Medulla oblongata (tissue), 1 donor: ENCODE data around the gene MARVELD3.
"Not testable (repeated sequence)": the region's sequence is repeated elsewhere in the genome, so short reads cannot be mapped to it uniquely, and the experiment has no call there.

ENCODE experiments used
- DNase-seq: peaks from one replicate; pipeline ENCODE4 v3.0.0-alpha.2; 2015; ENCODE audit errors: extremely low spot score

The MARVELD3 gene, protein sequence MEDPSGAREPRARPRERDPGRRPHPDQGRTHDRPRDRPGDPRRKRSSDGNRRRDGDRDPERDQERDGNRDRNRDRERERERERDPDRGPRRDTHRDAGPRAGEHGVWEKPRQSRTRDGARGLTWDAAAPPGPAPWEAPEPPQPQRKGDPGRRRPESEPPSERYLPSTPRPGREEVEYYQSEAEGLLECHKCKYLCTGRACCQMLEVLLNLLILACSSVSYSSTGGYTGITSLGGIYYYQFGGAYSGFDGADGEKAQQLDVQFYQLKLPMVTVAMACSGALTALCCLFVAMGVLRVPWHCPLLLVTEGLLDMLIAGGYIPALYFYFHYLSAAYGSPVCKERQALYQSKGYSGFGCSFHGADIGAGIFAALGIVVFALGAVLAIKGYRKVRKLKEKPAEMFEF

DNA sequence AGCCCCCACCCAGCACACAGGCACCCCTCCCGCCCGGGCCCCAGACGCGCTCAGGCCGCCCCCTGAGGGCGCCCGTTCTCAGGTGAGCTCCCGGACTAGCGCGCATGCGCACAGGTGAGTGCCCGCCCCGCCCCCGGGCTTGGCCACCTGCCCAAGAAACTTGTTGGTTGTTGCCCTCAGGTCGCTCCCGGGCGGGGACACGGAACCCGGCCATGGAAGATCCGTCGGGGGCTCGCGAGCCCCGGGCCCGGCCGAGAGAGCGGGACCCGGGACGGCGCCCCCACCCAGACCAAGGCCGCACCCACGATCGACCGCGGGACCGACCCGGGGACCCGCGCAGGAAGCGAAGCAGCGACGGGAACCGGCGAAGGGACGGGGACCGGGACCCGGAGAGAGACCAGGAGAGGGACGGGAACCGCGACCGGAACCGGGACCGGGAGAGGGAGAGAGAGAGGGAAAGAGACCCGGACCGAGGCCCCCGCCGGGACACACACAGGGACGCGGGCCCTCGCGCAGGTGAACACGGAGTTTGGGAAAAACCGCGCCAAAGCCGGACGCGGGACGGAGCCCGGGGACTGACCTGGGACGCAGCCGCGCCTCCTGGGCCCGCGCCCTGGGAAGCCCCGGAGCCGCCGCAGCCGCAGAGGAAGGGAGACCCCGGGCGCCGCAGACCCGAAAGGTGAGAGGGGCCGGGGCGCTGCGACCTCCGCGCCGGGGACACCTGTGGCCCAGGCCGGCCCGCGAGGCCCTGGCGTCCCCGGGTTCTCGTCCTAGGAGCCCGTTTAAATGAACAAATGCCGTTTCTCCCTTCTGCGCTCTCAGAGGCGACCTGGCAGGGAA lies at the start of gene MARVELD3:
Gene MARVELD3 (plus strand): TSS at position 167 of the 840 bp plus-strand sequence. CDS start 46 bp downstream, at position 213.
- DNase-seq: no peak

DNA sequence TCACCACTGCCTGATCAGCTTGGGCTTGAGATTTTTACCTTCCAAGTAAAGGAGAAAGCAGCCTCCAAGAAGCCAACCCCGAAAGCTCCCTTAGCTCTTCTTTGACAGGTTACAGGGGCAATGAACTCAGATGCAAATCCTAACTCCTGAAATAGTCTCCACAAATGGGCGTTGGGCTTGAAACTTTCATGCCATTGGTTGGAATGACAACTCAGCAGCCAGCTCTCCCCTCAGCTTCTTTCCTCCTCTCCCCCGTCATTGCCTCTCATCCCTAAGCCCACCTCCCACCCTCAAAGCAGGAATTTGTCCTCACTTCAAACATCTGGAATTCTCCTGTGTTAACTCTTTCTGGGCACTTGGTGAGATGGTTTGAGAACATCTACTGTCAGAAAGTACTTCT lies 49.0 kb upstream of the MARVELD3 start, which contains the start of gene TAT:
Gene TAT (minus strand): TSS at position 122 of the 400 bp plus-strand sequence. CDS start 677 bp downstream, outside the sequence.
- no peak for DNase-seq

DNA sequence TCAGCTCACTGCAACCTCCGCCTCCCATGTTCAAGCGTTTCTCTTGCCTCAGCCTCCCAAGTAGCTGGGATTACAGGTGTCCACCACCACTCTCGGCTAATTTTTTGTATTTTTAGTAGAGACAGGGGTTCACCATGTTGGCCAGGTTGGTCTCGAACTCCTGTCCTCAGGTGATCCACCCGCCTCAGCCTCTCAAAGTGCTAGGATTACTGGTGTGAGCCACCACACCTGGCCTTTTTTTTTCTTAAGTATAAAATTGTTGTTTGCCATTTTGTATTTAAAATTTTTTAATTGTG lies 43.5 kb upstream of the MARVELD3 start:
- not testable (repeated sequence) for DNase-seq

DNA sequence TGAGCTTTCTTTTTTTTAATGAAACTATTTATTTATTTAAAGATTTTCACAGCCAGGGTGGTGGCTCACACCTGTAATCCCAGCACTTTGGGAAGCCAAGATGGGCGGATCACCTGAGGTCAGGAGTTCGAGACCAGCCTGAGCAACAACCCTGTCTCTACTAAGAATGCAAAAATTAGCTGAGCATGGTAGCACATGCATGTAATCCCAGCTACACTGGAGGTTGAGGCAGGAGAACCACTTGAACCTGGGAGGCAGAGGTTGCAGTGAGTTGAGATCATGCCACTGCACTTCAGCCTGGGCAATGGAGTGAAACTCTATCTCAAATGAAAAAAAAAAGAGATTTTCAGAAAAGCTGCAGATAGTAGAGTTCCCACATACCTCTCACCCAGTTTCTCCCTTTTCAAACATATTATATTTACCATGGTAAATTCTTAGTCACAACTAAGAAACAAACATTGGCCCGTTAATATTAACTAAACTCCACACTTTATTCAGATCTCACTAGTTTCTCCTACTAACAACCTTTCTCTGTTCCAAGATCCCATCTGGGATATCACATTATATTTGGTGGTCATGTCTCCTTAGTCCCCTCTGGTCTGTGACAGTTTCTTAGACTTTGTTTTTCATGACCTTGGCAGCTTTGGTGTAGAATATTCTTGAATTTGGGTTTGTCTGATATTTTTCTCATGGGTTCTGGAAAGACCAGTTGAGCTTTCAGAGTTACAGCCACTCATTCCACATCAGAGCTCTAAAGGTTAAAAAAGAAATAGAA lies 41.3 kb upstream of the MARVELD3 start:
- no peak for DNase-seq

DNA sequence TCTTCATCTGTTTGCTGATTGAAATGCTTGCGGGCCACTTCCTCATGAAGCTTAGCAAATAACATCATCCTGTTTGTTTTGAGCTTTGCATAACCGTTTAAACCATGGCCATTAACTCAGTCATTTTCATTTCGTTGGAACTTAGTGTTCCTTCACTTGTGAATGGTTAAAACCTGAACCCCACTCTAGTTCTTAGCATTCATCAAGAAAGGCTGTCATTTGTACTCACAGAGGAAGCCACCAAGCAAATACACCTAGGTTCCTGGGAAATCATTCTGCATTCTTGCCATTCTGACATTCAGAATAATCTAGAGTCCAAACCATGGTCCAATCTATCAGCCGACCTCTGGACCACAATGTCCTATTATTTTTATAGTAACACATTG lies 40.7 kb upstream of the MARVELD3 start:
- DNase-seq: no peak

DNA sequence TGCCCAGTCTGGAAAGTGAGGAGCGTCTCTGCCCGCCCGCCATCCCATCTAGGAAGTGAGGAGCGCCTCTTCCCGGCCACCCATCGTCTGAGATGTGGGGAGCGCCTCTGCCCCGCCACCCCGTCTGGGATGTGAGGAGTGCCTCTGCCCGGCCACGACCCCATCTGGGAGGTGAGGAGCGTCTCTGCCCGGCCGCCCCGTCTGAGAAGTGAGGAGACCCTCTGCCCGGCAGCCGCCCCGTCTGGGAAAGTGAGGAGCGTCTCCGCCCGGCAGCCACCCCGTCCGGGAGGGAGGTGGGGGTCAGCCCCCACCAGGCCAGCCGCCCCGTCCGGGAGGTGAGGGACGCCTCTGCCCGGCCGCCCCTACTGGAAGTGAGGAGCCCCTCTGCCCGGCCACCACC lies 36.6 kb upstream of the MARVELD3 start:
- DNase-seq: not testable (repeated sequence)

DNA sequence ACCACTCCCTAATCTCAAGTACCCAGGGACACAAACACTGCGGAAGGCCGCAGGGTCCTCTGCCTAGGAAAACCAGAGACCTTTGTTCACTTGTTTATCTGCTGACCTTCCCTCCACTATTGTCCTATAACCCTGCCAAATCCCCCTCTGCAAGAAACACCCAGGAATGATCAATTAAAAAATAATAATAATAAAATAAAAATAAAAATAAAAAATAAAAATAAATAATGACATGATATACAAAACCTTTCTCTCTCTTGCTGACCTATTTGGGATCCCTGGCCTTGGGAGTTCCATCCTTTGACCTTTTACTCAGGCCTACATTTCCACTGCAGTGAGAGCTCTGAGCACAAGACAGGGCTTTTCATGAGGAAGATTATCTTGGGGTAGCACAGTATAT lies 35.9 kb upstream of the MARVELD3 start:
- DNase-seq: not testable (repeated sequence)

DNA sequence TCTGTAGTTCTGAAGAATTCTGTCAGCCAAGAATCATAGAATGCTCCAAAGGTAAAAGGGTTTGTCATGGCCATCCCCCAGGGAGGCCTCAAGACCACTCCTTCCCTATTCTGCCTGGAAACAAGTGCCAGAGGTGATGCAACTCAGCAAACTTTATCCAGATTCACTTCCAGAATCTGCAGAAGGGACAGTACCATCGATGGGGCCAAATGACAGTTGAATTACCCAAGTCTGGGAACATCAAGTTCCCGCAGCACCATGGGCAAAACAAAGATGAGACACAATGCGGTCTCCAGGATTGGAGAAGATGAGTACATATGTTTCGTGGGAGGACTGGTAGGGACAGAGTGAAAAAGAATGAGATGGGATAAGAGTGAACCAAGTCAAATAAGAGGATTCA lies 35.4 kb upstream of the MARVELD3 start:
- DNase-seq: no peak

DNA sequence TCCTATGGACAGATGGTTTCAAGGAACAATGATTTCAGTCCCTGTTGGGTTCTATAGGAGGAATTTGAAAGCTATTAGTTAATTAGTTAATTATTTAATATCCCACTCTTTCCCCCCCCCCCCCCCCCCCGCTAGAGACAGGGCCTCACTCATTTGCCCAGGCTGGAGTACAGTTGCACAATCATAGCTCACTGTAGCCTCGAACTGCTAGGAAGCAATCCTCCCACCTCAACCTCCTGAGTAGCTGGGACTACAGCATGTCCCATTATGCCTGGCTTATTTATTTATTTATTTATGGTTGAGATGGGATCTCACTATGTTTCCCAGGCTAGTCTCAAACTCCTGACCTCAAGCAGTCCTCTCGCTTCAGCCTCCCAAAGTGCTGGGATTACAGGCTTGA lies 34.1 kb upstream of the MARVELD3 start:
- DNase-seq: no peak

DNA sequence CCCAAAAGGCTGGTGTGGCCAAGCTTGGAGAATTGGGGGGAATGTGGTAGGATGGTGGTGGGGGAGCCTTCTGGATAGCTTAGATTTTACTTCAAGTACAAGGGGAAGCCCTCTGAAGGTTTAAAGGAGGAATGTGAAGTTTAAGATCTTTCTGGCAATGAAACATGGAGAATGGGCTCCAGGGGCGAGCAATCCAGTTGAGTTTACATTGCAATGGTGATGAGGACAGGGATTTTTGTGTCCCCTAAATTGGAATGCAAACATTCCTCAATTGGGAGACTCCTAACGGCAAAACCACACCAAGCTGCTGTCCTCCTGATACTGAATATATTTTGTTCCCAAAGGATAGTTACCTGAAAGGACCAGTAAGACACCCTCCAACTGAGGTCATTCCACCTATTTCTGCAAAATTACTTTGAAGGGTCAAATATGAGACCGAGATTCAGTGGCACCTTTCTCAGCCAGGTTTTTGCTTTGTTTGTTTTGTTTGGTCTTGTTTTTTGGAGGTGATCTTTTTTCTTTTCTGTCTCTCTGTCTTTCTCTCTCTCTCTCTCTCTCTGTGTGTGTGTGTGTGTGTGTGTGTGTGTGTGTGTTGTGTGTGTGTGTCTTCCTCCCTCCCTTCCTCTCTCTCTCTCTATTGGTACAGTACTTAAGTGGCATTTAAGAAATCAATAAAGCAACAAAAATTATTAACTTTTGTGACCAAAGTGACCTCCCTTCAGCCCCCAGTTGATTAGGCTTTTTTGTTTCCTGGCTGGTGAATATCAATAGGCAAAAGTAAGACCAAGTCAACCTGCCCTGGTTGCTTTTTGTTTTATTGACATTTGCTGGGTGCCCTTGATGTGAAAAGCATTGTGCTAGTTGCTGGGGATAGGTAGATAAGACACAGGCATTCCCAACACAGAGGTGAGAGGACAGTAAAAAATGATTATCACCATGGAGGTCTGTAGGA lies 32.7 kb upstream of the MARVELD3 start:
- no peak for DNase-seq

DNA sequence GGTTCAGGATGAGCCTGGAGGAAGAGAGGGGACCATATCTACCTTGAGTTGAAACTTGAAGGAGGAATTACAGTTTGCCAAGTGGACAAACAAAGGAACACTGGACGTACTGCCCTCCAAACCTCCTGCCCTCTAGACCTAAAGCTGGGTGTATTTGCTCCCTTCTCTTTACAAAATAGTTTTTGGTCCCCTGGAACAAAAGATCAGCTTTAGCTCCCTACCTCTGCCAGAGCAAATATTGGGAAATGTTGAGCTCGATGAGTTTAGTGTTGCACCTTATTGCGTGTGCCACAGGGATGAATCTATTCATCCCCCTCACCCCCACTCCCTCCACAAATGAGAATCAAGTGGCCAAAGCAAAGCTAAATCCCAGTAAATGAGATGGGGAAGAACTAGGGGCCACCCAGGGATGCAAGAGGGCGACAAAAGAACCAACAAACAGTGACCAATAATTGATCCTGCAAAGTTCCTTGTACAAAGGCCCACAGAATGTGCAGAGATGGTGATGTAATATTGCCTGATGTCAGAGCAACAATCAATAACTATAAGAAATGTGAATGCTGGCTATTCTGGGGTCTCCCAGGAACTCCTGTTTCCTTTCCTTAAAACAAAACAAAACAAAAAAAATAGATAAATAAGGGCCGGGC lies 31.9 kb upstream of the MARVELD3 start:
- no peak for DNase-seq

DNA sequence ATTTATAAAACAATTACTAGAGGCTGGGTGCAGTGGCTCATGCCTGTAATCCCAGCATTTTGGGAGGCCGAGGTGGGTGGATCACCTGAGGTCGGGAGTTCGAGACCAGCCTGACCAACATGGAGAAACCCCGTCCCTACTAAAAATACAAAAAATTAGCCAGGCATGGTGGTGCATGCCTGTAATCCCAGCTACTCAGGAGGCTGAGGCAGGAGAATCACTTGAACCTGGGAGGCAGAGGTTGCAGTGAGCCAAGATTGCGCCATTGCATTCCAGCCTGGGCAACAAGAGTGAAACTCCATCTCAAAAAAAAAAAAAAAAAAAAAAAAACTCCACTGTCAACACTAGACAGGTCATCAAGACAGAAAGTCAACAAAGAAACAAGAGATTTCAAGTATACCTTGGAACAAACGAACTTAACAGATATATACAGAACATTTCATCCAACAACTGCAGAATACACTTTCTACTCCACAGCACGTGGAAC lies 30.6 kb upstream of the MARVELD3 start:
- not testable (repeated sequence) for DNase-seq

DNA sequence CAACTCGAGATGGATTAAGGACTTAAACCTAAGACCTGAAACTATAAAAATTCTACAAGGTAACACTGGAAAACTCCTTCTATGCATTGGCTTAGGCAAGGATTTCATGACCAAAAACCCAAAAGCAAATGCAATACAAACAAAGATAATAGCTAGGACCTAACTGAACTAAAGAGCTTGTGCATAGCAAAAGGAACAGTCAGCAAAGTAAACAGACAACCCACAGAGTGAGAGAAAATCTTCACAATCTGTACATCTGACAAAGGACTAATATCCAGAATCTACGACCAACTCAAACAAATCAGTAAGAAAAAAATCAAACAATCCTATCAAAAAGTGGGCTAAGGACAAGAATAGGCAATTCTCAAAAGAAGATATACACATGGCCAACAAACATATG lies 27.6 kb upstream of the MARVELD3 start:
- not testable (repeated sequence) for DNase-seq

DNA sequence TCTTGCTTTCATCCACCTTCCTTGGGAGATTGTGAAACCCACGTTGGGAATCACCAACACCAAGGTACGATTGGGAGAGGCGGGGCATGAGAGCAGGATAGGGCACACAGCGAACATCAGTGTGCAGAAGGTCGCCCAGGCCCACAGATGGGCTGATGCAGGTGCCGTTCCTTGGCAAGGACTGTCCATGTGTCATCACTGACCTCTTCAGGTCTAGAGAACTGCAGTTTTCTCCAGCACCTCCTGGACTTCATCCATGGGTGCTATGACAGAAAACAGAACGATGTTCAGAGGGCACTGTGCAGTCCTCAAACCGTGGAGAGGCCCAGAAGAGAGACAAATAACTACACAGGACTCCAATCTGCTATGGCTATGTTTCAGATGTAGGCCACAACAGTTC lies 25.2 kb upstream of the MARVELD3 start:
- DNase-seq: peak; percentile 28

DNA sequence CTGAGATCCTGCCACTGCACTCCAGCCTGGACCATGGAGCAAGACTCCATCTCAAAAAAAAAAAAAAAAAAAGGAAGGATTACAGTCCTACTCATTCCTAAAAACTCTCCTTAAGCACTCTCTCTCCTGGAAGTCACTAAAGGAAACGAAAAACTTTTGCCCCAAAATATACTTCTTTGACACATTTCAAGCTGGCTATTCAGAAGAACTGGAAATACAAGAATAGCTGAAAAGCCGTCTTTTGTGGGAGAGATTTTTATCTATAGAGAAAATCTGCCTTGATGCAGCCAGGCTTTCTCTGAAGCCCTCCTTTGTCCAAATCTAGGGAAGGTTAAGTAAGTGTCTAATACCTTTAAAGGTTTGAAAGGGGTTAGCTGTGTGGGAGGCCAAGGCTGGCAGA lies 16.9 kb upstream of the MARVELD3 start:
- DNase-seq: no peak

DNA sequence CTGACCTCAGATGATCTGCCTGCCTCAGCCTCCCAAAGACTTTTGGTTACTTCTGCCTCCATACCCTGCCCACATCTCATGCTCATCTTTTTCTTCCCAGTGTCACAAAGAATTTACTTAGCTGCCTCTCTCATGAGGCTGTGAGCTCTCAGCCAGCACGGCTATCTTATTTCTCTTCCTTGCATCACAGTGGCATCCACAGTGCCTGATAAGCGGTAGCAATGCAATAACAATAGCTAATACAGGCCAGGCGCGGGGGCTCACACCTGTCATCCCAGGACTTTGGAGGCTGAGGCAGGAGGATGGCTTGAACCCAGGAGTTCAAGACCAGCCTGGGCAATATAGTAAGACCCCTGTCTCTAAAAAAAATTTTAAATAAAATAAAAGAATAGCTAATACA lies 15.5 kb upstream of the MARVELD3 start:
- no peak for DNase-seq

DNA sequence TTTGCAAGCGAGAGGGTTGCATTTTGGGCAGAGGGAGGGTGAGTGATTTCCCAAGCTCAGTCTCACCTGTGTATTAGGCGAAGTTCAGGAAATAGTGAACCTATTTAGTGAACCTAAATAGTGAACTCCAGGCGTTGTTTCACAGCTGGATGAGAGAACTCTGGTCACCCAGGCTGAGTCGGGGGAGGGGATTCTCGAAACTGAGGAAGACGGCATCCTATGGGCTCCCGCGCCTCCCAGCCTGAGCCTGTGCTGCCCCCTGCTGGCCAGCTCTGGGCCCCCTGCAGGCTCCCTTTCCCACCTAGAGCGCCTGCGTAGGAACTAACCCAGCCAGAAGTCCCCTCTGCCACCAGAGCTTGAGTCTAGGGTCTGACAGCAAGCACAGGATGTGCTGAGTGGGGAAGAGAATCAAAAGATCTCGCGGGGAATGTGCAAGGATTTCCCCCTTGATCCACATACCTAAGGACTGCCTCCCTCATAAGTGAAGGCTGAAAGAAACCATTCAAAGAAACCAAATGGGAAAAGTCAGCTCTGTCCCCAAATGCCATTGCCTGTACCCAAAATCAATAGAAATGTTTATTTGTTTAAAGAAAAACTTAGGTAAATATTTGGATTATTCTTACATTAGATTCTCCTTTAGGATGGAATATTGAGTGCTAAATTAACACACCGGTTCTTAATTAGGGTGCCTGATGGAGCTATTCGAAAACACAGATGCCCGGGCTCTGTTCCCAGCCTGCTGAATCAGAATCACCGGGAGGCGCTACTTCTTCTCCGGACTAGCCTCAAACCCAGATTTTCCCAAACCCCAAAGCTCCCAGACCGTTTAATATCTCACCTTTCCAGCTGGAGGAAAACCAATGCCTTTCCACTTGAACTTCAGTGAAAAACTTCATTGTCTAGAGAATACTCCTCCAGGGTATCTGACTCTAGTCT lies 14.8 kb upstream of the MARVELD3 start:
- peak; percentile 67 for DNase-seq

DNA sequence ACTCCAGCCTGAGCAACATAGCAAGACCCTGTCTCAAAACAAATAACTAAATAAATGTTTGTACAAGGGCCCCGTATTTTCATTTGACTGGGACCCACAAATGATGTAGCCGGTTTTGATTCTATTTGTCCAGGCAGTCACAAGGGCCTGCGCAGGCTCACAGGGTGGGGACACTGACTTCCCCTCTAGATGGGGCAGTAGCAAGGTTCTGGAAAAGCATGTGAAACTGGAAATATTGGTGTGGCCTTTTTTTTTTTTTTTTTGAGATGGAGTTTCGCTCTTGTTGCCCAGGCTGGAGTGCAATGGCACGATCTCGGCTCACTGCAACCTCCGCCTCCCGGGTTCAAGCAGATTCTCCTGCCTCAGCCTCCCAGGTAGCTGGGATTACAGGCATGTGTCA lies 11.0 kb upstream of the MARVELD3 start:
- DNase-seq: not testable (repeated sequence)

DNA sequence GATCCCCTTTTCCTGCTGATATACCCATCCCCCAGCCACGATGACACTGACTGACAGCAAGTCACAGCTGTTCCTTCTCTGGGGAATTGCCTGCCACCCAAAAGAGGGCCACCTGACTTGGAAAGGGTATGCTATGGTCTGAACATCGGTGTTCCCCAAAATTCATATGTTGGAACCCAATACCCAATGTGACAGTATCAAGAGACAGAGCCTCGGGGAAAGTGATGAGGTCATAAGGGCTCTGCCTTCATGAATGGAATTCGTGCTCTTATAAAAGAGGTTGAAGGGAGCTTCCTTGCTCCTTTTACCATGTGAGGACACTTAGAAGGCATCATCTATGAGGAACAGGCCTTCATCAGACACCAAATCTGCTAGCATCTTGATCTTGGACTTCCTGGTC lies 7.6 kb upstream of the MARVELD3 start:
- no peak for DNase-seq
